GM19397 (cell line): ENCODE measurements around the gene LGI2.

ENCODE experiments used
- ATAC-seq: cut with Tn5 transposase; IDR thresholded peaks from one replicate; pipeline ENCODE4 v1.9.1; 2021; ENCODE audit warnings: mild to moderate bottlenecking, moderate library complexity; ENCODE audit not compliant: unreplicated experiment

Gene LGI2

GRCh38 chr4:24968278-24968677, 62.5 kb downstream of the LGI2 start:
- no peak for ATAC-seq

- no peak for ATAC-seq
Measured at GRCh38 chr4:24967346-24967745, 63.4 kb downstream of the LGI2 start.

- no peak for ATAC-seq
Measured at GRCh38 chr4:24966076-24966475, 64.7 kb downstream of the LGI2 start.

- no peak for ATAC-seq
Measured at GRCh38 chr4:24965627-24966026, 65.1 kb downstream of the LGI2 start.

GRCh38 chr4:24963277-24963676, 67.5 kb downstream of the LGI2 start:
- ATAC-seq = no peak

- no peak for ATAC-seq
Measured at GRCh38 chr4:24957886-24958285, 72.9 kb downstream of the LGI2 start.

- no peak for ATAC-seq
Measured at GRCh38 chr4:24956763-24957162, 74.0 kb downstream of the LGI2 start.

- ATAC-seq = no peak
Measured at GRCh38 chr4:24956091-24956490, 74.7 kb downstream of the LGI2 start.

- no peak for ATAC-seq
Measured at GRCh38 chr4:24952667-24953066, 78.1 kb downstream of the LGI2 start.

- ATAC-seq = no peak
Measured at GRCh38 chr4:24949970-24950369, 80.8 kb downstream of the LGI2 start.
